GM21576 (cell line): ENCODE data around the gene KLC1.
"Not testable (repeated sequence)": the region's sequence is repeated elsewhere in the genome, so short reads cannot be mapped to it uniquely, and the experiment has no call there.

Experiments used
- ATAC-seq: cut with Tn5 transposase; IDR thresholded peaks from one replicate; pipeline ENCODE4 v1.9.1; 2021; ENCODE audit warnings: mild to moderate bottlenecking, moderate library complexity; ENCODE audit not compliant: unreplicated experiment

Gene KLC1

GRCh38 chr14:103688906-103689902 is 60.2 kb downstream of the KLC1 start:
- ATAC-seq: no peak

DNA sequence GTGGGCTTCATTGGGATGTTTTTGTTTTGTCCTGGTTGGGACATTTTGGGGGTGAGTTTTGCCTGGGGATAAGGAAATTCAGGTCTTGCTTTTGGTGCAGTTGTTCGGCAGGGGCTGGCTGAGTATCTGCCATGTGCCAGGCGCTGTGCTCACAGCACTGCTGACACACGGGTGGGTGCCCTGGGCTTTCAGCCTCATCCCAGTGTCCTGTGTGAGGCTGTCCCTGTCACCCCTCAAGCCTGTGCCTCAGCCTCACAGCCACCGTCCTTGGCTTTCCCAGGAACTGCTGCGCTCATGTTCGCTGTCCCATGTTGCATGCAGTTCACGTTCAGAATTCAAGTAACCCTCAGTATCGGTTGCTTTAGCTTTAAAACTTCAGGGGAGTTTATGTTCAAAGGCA is 61.3 kb downstream of the KLC1 start:
- no peak for ATAC-seq

DNA sequence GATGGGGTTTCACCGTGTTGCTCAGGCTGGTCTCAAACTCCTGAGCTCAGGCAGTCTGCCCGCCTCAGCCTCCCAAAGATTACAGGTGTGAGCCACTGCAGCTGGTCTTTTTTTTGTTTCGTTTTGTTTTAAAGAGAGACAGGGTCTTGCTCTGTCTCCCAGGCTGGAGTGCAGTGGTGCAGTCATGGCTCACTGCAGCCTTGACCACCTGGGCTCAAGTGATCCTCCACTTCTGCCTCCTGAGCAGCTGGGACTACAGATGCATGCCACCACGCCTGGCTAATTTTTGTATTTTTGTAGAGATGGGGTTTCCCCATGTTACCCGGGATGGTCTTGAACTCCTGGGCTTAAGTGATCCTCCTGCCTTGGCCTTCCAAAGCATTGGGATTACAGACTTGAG is 62.6 kb downstream of the KLC1 start:
- not testable (repeated sequence) for ATAC-seq

GRCh38 chr14:103692159-103692558 is 63.1 kb downstream of the KLC1 start:
- ATAC-seq: no peak

- no peak for ATAC-seq
Measured at GRCh38 chr14:103692871-103693270, 63.9 kb downstream of the KLC1 start.

GRCh38 chr14:103693515-103693914 is 64.5 kb downstream of the KLC1 start:
- ATAC-seq: no peak

GRCh38 chr14:103694572-103695026 is 65.6 kb downstream of the KLC1 start:
- no peak for ATAC-seq

DNA sequence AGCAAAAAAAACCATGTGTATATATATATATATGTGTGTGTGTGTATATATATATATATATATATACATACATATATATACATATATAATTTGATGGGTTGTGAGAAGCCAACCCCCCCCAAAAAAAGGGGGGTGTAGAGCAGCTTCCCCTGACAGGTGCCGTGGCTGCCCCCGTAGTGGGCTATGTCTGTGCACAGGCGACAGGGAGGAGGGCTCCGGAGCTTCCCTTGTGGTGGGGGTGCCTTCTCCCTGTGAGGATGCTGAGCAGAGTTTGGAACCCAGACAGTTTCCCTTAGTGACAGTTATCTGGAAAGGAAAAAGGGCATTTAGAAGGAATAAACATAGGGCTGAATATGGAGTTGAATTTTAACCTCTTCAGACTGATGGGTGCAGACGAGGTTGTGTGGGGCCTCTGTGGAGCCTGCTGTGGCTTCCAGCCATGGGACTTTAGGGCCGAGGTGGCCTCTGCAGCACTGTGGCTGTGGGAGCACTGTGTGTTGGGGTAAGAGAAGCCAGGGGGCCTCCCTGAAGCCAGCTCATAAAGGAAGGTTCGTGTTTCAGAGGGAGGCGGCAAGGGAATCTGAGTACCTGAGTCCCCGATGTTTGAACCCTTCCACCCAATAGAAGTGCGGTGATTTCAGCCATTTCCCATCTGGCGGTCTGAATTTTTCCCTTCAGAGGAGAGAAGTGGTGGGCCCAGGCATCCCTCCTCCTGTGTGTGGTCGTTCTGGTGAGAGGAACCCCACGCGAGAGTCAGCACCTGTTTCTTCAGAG is 66.5 kb downstream of the KLC1 start:
- ATAC-seq: no peak

DNA sequence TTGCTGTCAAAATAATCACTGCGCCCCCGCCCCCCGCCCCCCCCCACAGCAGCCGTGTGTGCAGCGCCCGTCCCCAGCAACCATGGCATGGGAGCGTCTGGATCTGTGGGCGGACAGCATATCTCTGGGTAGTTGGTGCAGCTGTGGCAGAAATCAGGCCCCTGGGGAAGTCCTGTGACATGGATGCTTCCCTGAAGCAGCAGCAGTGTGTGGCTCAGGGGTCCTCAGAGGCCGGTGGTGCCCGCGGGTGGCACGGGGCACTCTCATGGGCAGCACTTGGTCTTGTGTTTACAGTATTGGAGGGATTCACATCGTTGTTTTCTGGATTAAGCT is 67.0 kb downstream of the KLC1 start:
- no peak for ATAC-seq

DNA sequence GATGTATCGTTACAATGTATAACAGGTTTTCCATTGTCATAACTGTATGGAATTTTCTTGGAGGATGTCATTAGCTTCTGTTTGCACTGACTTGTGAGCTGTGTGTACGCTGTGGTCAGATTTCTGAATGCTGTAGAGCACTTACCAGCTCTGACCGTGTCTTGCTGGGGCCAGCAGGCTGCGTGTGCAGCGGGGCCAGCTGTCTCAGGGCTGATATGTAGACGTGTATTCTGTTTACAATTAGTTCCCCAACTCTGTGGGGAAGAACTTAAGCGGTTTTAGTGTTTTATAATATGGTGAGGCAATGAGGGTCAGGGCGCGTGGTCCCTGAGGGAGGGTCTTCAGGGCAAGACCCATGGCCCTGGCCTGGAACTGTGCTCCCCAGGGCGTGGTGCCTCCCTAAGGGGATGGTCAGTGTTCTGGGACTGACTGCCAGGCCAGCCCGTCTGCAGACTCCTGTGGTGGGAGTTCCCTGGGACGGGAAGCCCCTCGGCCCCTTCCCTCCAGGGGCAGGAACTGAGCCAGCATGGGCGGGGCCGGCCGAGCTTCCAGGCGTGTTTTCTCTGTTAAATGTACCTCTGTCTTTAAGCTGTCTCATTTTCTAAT is 67.6 kb downstream of the KLC1 start:
- no peak for ATAC-seq

DNA sequence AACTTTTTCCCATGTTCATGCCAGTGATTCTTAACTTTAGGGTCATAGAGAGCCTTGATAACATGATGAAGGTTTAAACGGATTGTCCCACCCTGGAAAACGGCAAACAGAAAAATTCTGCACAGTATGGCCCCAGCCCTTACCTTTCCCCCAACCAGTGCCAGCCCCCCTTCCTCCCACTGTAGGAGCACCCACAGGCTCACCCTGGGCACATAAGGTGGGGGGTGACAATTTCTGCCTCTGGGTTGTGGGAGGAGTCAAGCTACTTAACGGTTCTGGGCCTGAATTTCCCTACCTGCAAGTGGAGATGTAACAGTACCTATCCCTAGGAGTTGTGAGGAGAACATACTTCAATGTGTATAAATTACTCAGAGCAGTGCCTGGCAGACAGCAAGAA is 68.2 kb downstream of the KLC1 start:
- no peak for ATAC-seq

DNA sequence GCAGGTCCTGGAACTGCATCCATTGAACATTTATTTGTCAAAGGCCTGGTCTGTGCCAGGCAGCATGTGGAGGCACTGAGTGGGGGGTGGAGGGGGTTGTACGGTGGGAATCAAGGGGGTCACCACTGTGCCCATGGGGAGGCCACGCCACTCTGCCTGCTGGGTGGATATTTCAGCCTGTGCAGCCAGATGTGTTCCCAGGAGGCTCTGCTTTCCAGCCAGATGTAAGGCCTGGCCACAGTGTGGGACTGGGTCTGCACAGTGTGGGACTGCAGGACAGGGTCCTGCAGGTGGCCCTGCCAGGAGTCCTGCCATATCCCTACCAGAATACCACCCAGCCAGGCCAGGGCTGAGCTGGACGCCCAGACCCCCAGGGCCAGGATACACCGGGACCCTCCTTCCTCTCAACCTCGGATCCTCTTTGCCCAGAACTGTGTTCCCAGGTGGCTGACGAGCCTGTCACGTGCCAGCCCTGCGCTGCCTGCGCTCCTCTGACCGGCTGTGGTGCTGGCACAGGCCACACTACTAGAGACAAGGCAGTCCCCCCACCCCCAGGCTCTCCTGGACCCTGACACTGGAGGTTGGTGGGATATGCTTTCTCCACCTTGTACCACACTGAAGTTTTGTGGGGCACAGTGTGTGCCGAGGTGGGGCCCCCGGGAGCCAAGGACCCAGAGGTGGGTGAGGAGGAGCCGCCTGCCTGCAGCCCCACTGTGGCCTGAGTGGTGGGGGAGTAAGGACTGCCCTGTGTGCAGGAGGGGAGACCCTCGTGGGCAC is 68.8 kb downstream of the KLC1 start:
- ATAC-seq: no peak

DNA sequence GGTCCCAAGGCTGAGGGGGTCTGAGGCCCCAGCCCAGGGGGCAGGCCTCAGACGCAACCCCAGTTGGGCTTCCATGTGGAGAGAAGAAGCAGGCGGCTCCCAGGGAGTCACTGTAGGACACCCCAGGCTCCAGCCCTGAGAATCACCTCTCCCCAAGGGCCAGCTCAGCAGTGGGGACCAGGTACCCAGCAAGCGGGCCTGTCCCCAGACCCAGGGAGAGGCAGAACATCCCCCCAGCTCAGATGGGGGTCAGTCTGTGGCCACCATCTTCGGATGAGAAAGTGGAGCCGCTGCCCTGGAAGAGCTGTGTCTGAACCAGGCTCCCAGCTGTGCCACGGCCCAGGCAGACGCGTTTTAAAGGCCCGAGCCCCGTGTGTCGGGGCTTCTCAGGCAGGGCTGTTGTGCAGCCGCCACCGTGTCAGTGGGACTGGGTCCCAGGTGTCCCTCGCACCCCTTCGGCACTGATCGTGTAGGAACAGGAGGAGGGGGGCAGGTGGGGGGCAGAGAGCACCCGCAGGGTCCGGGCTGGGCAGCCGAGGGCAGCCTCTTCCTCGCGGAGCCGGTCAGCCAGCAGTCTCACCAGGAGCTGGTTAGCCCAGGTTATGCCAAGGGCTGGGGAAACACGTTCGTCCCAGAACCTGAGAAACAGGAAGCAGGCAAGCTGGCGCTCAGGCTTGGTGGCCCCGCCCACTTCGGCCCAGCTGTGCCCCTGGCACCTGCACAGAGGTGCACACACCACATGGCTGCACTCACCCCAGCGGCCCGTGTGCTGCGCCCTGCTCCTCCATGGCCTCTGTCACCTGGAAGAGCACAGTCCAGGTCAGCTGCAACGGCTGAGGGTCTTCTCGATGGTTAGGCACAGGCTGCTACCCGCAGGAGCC is 69.6 kb downstream of the KLC1 start:
- ATAC-seq: no peak

DNA sequence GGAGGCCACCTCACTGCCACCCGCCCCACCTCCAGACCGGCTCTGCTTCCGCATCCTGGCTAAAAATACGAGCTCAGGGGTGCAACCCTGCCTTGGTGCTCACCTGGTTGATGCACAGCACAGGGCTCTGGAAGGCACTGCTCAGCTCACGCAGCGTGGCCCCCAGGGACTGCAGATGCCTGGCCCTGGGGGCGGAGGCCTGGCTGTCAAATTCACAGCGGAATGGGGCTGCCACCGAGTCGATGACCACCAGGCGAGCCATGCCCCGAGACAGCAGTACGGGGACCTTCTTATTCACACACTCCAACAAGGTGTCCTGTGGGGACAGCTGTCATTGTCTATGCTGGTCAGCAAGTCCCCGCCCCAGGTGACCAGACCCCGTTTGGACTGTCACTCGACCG is 70.2 kb downstream of the KLC1 start:
- ATAC-seq: no peak

DNA sequence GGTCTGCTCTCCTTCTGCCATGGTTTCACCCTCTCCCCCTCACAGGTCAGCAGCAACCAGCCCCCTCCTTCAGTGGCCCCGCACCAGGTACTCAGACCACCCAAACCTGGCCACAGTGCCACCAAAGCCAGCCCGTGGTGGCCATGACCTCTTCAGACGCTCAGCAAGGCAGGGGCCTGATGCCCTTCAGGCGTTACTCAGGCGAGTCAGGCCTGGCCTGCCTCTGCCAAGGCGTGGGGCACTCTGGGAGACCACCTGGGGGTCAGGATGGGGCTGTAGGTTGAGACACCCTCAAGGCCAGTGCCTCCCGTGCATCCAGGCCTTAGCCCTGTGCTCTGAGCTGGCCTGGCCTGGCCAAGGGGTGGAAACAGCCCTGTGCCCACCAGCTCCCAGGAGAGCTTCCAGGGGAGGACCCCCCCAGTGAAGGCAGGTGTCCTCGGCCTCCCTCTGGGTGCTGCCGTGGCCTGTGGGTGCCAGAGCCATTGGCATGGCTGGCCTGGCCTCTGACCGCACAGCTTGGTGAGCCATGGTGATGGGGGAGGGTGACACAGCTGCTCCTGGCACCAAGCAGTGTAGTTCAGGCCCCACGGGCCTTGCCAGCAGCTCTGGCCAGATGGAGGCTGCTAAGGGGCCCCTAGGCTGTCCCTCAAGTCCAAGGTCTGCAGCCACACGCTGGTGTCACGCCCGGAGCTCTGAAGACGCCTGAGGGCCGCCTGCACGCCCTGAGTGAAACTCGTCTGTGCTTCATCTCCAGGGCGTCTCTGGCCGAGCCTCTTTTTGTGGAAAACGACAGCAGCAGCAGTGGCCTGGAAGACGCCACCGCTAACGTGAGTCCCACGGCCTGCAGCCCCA is 71.1 kb downstream of the KLC1 start:
- ATAC-seq: no peak

GRCh38 chr14:103700753-103701490 is 71.9 kb downstream of the KLC1 start:
- ATAC-seq: no peak

DNA sequence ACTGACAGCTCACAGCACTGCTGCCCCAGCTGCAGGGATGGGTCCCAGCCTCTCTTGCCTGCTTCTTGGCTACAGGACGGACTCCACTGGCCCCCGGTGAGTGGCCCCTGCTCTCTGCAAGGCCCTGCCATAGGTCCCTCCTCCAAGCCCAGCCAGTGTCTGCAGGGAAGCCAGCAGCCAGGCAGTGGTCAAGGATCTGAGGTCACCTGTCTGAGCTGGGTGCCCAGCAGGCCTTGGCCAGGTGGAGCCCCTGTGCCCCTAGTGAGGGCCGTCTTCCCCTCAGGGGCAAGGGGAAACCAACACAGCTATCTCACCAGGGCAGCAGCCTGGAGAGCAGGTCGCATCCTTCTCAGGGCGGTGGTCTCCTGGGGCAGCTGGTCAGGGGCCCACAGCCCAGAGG is 73.1 kb downstream of the KLC1 start:
- ATAC-seq: no peak
